CD4-positive, alpha-beta T cell treated with Interleukin-1 beta for 1 hour (primary cell): Measurements from ENCODE around the gene RAB4A.

ENCODE experiments used
- DNase-seq, 2 donors: peaks; one replicate each; pipeline ENCODE4 v3.0.0-alpha.2; 2020 to 2022

RAB4A gene

GRCh38 chr1:229247871-229248270, 23.0 kb upstream of the RAB4A start:
- DNase-seq: no peak

- DNase-seq: no peak
Observed at GRCh38 chr1:229248821-229249817, 21.8 kb upstream of the RAB4A start.

- DNase-seq: no peak
Observed at GRCh38 chr1:229249854-229250644, 20.9 kb upstream of the RAB4A start.

DNA sequence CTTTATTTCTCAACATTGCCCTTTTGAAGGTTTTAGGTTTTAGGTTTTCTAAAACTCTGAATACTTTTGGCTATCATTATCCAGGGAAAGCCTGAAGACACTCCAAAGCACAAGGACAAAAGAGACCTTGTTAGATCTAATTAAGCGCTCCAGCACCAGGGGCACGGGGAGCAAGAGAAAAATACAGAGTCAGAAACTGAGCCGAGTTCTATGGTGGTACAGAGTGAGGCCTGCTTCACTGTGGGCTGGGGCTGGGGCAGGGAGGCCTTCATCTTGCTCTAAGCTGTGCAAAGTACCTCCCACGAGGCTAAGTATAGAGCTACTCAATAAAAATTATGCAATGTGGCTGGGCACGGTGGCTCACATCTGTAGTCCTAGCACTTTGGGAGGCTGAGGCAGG, 19.7 kb upstream of the RAB4A start:
- no peak for DNase-seq

GRCh38 chr1:229252228-229252984, 18.5 kb upstream of the RAB4A start:
- no peak for DNase-seq

DNA sequence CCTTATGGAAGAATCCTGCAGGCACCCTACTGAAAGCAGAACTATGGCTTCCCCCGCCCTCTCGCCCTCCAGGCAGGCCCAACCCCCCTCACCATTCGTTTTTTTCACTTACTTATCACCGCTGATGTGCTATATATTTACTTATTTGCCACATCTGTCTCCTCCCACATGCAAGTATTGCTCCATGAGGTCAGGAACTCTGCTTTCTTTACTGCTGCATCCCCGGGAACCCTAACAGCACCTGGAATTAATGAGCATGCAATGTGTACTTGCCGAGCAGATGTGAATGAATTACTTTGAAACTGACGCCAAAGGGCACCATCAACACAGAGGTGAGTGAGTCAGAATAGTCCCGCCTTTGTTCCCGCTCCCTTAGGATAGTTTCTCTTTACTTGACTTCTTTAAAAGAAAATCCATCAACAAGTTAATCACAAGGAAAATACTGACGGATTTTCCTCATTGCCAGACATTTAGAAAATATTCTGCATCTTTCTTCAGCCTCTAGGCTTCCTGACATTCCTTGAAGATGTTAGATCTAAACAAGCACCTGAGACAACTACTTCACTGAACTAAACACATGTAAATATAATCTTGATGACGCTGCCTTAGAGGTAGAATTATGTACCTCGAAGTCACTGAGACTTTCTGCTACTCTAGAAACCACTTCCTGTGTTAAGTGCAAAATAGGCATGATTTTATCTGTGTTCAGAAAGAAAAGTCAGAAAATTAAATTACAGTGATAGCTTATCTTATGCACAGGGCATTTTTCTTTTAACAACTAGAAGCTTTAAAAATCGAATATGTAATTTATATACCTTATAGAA, 17.5 kb upstream of the RAB4A start:
- peak in 1 of 2 donors; percentile 68 for DNase-seq

GRCh38 chr1:229254910-229255541, 15.9 kb upstream of the RAB4A start:
- DNase-seq: peak; percentile 39 to 56

DNA sequence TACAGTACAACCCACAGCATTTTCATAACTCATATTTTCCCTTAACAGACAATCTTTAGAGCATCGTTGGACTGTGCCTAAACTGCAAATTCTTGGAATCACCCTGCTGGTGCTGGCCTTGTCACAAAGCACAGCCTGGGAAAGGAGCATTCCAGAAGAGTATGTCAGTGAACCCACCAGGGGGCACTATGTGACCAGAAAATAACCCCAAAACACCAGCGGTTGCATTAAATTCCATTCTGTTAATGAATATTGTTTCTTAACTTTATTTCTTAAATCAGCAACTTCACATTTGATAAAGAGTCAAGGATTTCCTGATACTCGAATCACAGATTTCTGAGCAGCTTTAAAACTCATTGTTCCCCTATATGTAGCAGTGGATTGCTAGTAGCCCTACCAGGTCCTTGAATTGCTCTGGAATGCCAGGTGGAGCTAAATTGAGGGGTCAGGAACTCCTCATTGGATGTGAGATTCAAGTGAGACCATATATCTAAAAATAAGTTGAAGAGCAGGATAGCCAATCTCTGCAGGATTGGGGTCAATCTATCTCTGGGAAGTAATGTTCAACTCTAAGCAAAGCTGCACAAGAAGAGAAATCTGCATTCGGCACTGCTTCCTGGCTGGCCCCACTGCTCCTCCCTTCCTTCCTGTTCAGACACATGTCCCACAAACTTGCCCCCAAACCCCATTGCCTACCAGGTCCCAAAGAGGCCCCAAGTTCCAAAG, 12.7 kb upstream of the RAB4A start:
- peak; percentile 62 to 76 for DNase-seq

DNA sequence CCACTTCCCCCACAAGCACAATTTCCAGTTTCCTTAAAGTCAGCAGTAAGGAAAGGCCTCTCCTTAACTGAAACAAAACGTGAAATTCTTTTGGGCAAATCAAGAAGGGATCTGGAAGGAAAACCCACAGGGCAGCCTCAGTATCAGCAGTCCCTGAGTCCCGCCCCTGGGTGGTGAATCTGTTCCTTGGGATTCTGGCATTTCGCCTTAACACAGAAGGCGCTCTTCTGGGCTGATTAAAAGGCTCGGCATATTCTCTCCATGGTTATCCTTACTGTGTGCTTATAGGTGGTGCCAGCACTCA, 12.2 kb upstream of the RAB4A start:
- DNase-seq: no peak

GRCh38 chr1:229260297-229260696, 10.6 kb upstream of the RAB4A start:
- DNase-seq: no peak

- DNase-seq: no peak
Observed at GRCh38 chr1:229262239-229262638, 8.7 kb upstream of the RAB4A start.

DNA sequence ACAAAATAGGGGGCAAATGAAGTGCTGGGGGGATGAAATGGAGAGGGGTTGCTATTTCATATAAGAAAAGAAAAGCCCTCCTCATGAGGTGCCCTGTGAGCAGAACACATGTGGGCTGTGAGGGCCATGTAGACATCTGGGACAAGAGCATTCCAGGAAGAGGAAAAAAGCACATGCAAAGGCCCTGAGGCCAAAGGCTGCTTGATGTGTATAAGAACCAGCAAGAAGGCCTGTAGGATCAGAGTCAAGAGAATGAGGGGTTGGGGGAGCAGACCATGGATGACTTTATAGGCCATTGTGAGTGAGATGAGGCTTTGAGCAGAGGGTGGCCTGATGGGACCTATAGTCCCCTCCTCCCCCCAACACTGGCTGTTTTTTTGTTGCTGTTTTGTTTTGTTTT, 7.7 kb upstream of the RAB4A start:
- no peak for DNase-seq

- DNase-seq: no peak
Observed at GRCh38 chr1:229264068-229264467, 6.8 kb upstream of the RAB4A start.

- no peak for DNase-seq
Observed at GRCh38 chr1:229264487-229264886, 6.4 kb upstream of the RAB4A start.

GRCh38 chr1:229266274-229266673, 4.6 kb upstream of the RAB4A start:
- DNase-seq: no peak

- DNase-seq: no peak
Observed at GRCh38 chr1:229266832-229267500, 3.9 kb upstream of the RAB4A start.

DNA sequence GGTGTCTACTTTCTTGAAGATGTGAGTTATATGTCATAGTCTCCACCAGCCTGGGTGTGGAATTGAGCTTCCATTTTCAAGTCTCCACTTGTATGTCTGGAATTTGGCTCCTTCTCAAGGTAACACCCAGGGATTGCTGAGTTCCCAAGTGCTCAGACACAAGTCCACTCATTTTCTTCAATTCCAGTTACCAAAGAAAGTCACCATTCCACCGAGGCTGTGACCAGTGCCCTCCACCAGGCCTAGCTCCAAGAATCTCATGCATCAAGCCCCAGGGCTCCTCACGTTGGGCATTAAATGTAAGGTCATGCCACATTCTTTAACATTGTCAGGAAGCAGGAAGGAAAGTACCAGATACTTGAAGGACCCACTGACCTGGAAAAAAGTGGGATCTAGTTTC, 2.4 kb upstream of the RAB4A start:
- no peak for DNase-seq

DNA sequence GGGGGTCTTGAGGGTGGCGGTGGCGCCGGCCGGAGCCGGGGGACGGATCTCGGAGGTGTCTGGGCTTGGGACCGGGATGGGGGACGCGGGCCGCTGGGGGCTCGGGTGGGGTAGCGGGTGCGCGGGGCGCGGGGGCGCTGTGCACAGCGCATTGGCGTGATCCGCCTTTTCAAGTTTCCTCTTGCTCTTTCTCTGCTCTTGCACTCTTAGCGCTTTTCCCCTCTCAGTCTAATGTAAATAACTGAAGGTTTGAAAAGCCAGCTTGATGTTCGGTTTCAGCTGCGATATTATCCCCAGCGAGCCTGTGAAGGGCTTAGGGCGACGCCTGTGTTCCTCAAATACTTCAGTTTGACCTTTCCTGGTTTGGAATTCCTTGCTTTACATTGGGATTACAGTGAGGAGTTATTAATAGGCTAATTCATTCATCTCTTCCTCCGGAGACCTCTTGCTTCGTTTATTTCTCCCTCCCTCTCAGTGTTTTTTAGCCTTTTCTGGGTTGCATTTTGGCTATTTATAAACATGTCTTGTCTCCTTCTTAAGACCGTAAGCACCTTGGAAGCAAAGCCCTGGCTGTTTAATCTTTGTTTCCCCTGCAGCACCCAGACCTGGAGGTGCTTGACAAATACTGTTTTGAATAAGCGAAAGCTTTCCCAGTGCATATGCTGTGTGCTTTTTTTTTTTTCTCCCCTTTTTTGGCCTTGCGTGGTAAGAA, 693 bp downstream of the RAB4A start:
- DNase-seq: peak; percentile 35 to 44
